H1 (cell line): ENCODE results near the gene BAG1. TPM values are rescaled to one million over a fixed set of nuclear protein-coding genes. Genes with fewer than 3 reads are reported as not detected.

Source experiments
- CTCF ChIA-PET: fragments of 300-600 bp; sonication (Branson Sonifier 250); formaldehyde crosslinking; loops from one replicate; lab custom pipeline; 2021; ENCODE audit not compliant: partially characterized antibody; lab: Charles Lee
- POLR2A ChIA-PET: fragments of 300-600 bp; sonication (Branson Sonifier 250); formaldehyde crosslinking; loops from one replicate; lab custom pipeline; 2021; ENCODE audit warnings: inconsistent platforms; ENCODE audit not compliant: partially characterized antibody; lab: Charles Lee
- DNase-seq, 2 experiments: peaks; one replicate each; pipeline versions ENCODE4 v3.0.0 to v3.0.0-alpha.2; 2010 to 2022; ENCODE audit warnings: low spot score in 2 of 2, low read depth in 1 of 2, mixed read lengths in 1 of 2
- FAIRE-seq: peaks from 2 replicates; lab custom pipeline; 2011; peaks lifted over from hg19 to GRCh38; lab: Jason Lieb, UNC
- H2AFZ ChIP-seq: 2 replicates; pipeline ENCODE4 v1.8.1; 2012; ENCODE audit warnings: low read length, inconsistent platforms
- H2AK5ac ChIP-seq: 2 replicates; pipeline ENCODE4 v1.6.1; 2013; ENCODE audit warnings: low read depth, low read length
- H2BK120ac ChIP-seq: replicated peaks from 2 replicates; pipeline ENCODE3; 2013; ENCODE audit warnings: low read depth, low read length, inconsistent platforms
- H2BK12ac ChIP-seq: 2 replicates; pipeline ENCODE4 v1.6.1; 2013; ENCODE audit warnings: low read depth, low read length
- H2BK15ac ChIP-seq: 2 replicates; pipeline ENCODE4 v1.6.1; 2013; ENCODE audit warnings: low read length
- H2BK20ac ChIP-seq: 2 replicates; pipeline ENCODE4 v1.6.1; 2013; ENCODE audit warnings: low read length
- H2BK5ac ChIP-seq: 2 replicates; pipeline ENCODE4 v1.6.1; 2013; ENCODE audit warnings: low read depth, low read length
- H3K14ac ChIP-seq: 2 replicates; pipeline ENCODE4 v1.6.1; 2013; ENCODE audit warnings: inconsistent platforms; ENCODE audit not compliant: insufficient read length
- H3K18ac ChIP-seq: 2 replicates; pipeline ENCODE4 v1.6.1; 2013; ENCODE audit warnings: low read length; ENCODE audit errors: extremely low read depth
- H3K23ac ChIP-seq: 2 replicates; pipeline ENCODE4 v1.6.1; 2013; ENCODE audit warnings: inconsistent platforms; ENCODE audit not compliant: insufficient read length
- H3K23me2 ChIP-seq: 2 replicates; pipeline ENCODE4 v1.6.1; 2013; ENCODE audit warnings: low read depth, low read length
- H3K27ac ChIP-seq: 2 replicates; pipeline ENCODE4 v1.6.1; 2011; ENCODE audit warnings: low read depth, low read length, inconsistent platforms
- H3K27me3 ChIP-seq, 4 experiments: replicated peaks in 1 of 4; 1 replicate in 1 of 4; 2 replicates in 3 of 4; pipeline versions ENCODE4 v1.6.1 to v1.8.1; 2011 to 2013; ENCODE audit warnings: low read length in 3 of 4, mild to moderate bottlenecking in 3 of 4, inconsistent platforms in 2 of 4, mixed read lengths in 2 of 4, moderate library complexity in 1 of 4; ENCODE audit not compliant: control insufficient read depth in 3 of 4, insufficient read depth in 3 of 4; ENCODE audit errors: extremely low read depth in 1 of 4
- H3K36me3 ChIP-seq, 4 experiments: 2 replicates each; pipeline versions ENCODE4 v1.6.1 to v1.8.1; 2011 to 2013; ENCODE audit warnings: mild to moderate bottlenecking in 4 of 4, low read length in 3 of 4, moderate library complexity in 2 of 4, control low read depth in 1 of 4, inconsistent platforms in 1 of 4; ENCODE audit not compliant: insufficient read depth in 4 of 4, control insufficient read depth in 2 of 4
- H3K4ac ChIP-seq: replicated peaks from 2 replicates; pipeline ENCODE3; 2013; ENCODE audit warnings: low read length, low read depth, mixed read lengths, inconsistent platforms; ENCODE audit not compliant: insufficient read length
- H3K4me1 ChIP-seq, 4 experiments: replicated peaks in 1 of 4; 1 replicate in 1 of 4; 2 replicates in 3 of 4; pipeline versions ENCODE4 v1.6.1 to v1.8.1; 2011 to 2013; ENCODE audit warnings: low read length in 3 of 4, inconsistent platforms in 2 of 4, mixed read lengths in 1 of 4; ENCODE audit not compliant: insufficient read depth in 4 of 4, control insufficient read depth in 3 of 4
- H3K4me2 ChIP-seq, 2 experiments: 2 replicates each; pipeline versions ENCODE4 v1.6.1 to v1.8.1; 2011 to 2013; ENCODE audit warnings: low read depth in 2 of 2, low read length in 2 of 2, control low read depth in 1 of 2, inconsistent platforms in 1 of 2, mild to moderate bottlenecking in 1 of 2; ENCODE audit not compliant: insufficient read depth in 1 of 2
- H3K4me3 ChIP-seq, 4 experiments: fragments of 200-600, 300-600 bp in 1 of 4; sonication (generic), shearing (Covaris generic), sonication (Bioruptor Twin) in 1 of 4; 2 replicates each; pipeline versions ENCODE4 v1.5.1 to v1.8.1; 2011 to 2016; ENCODE audit warnings: low read length in 4 of 4, low read depth in 3 of 4, control low read depth in 2 of 4, inconsistent platforms in 2 of 4, mild to moderate bottlenecking in 2 of 4, mixed read lengths in 1 of 4, moderate library complexity in 1 of 4; ENCODE audit not compliant: insufficient read depth in 2 of 4; ENCODE audit errors: extremely low read depth in 1 of 4
- H3K56ac ChIP-seq: replicated peaks from 2 replicates; pipeline ENCODE3; 2013; ENCODE audit warnings: low read depth, mild to moderate bottlenecking, mixed read lengths, low read length, inconsistent platforms; ENCODE audit not compliant: insufficient read length
- H3K79me1 ChIP-seq: 2 replicates; pipeline ENCODE4 v1.6.1; 2013; ENCODE audit warnings: low read depth, low read length, control low read depth
- H3K79me2 ChIP-seq, 2 experiments: 2 replicates each; pipeline versions ENCODE4 v1.6.1 to v1.8.1; 2012 to 2013; ENCODE audit warnings: low read length in 2 of 2, mild to moderate bottlenecking in 2 of 2, inconsistent platforms in 1 of 2; ENCODE audit not compliant: insufficient read depth in 2 of 2, control insufficient read depth in 1 of 2
- H3K9ac ChIP-seq, 4 experiments: replicated peaks in 1 of 4; 1 replicate in 1 of 4; 2 replicates in 3 of 4; pipeline versions ENCODE4 v1.6.1 to v1.8.1; 2011 to 2013; ENCODE audit warnings: low read depth in 3 of 4, low read length in 3 of 4, control low read depth in 2 of 4, mild to moderate bottlenecking in 2 of 4, moderate library complexity in 2 of 4, inconsistent platforms in 1 of 4; ENCODE audit errors: extremely low read depth in 1 of 4
- H3K9me3 ChIP-seq, 2 experiments: 2 replicates each; pipeline versions ENCODE4 v1.6.1 to v1.8.1; 2012 to 2013; ENCODE audit warnings: mild to moderate bottlenecking in 2 of 2, moderate library complexity in 2 of 2, control low read depth in 1 of 2, inconsistent platforms in 1 of 2, low read depth in 1 of 2, low read length in 1 of 2, mixed read lengths in 1 of 2; ENCODE audit not compliant: insufficient read depth in 2 of 2
- H4K20me1 ChIP-seq, 2 experiments: replicated peaks in 1 of 2; 2 replicates each; pipeline versions ENCODE3 to v1.8.1; 2011 to 2013; ENCODE audit warnings: inconsistent platforms in 2 of 2, low read length in 2 of 2, mild to moderate bottlenecking in 1 of 2; ENCODE audit not compliant: insufficient read depth in 2 of 2, control insufficient read depth in 1 of 2
- H4K5ac ChIP-seq: 2 replicates; pipeline ENCODE4 v1.6.1; 2013; ENCODE audit warnings: low read length, low read depth, mixed read lengths, inconsistent platforms; ENCODE audit not compliant: insufficient read length
- H4K8ac ChIP-seq: 2 replicates; pipeline ENCODE4 v1.8.0; 2013; ENCODE audit warnings: mild to moderate bottlenecking, moderate library complexity, low read length, inconsistent platforms; ENCODE audit not compliant: insufficient read depth; ENCODE audit errors: extremely low read depth
- H4K91ac ChIP-seq: replicated peaks from 2 replicates; pipeline ENCODE3; 2013; ENCODE audit warnings: low read length, mixed read lengths, inconsistent platforms; ENCODE audit not compliant: insufficient read length
- ASH2L ChIP-seq: fragments of 200-600, 300-600 bp; sonication (generic); IDR thresholded peaks from one replicate; pipeline ENCODE4 v1.7.1; 2017; ENCODE audit warnings: low read length
- CHD2 ChIP-seq: IDR thresholded peaks from 2 replicates; pipeline ENCODE4 v1.6.1; 2012; ENCODE audit warnings: low read length, improper control_type of control experiment
- GTF2F1 ChIP-seq: IDR thresholded peaks from 2 replicates; pipeline ENCODE4 v1.6.1; 2012; ENCODE audit warnings: low read depth, low read length, improper control_type of control experiment, borderline replicate concordance
- HDAC6 ChIP-seq: IDR thresholded peaks from one replicate; pipeline ENCODE4 v1.7.1; 2012; ENCODE audit warnings: low read depth, mild to moderate bottlenecking, inconsistent platforms, low read length, moderate library complexity
- KDM4A ChIP-seq: IDR thresholded peaks from one replicate; pipeline ENCODE4 v1.7.1; 2012; ENCODE audit warnings: low read depth, mild to moderate bottlenecking, moderate library complexity, low read length, inconsistent platforms; ENCODE audit not compliant: severe bottlenecking
- RFX5 ChIP-seq: IDR thresholded peaks from 2 replicates; pipeline ENCODE4 v1.6.1; 2011; ENCODE audit warnings: low read depth, low read length, improper control_type of control experiment, borderline replicate concordance
- SP2 ChIP-seq: IDR thresholded peaks from 2 replicates; pipeline ENCODE4 v1.6.1; 2012; ENCODE audit warnings: mild to moderate bottlenecking, low read length, inconsistent platforms
- SUZ12 ChIP-seq: fragments of 200-600 bp; sonication (generic); IDR thresholded peaks from 2 replicates; pipeline ENCODE4 v1.6.1; 2012; ENCODE audit warnings: mild to moderate bottlenecking, inconsistent platforms, low read length, moderate library complexity, mixed read lengths
- YY1 ChIP-seq: IDR thresholded peaks from 2 replicates; pipeline ENCODE4 v1.6.1; 2011; ENCODE audit warnings: low read depth, mild to moderate bottlenecking, low read length
- ZNF274 ChIP-seq: IDR thresholded peaks from 2 replicates; pipeline ENCODE4 v1.7.0; 2012; ENCODE audit warnings: low read length, borderline replicate concordance; ENCODE audit errors: extremely low read depth
- polyA plus RNA-seq, 7 experiments: library from polyadenylated mRNA; depleted of rRNA in 3 of 7; stranded (reverse) in 5 of 7; unstranded in 2 of 7; fragments of >200 nt in 5 of 7; fragments of 200-250 nt in 2 of 7; gene quantifications; 1 replicate in 5 of 7; 2 replicates in 1 of 7; 4 replicates in 1 of 7; pipeline versions ENCODE4 v1.2.1 to v1.2.3, GENCODE V29; 2011 to 2013; ENCODE audit warnings: missing spikeins in 2 of 7, mixed read lengths in 2 of 7
- total RNA-seq: library from RNA; stranded (reverse); fragmentation: NEBNext Ultra II Directional; extraction: Animal tissue kit (Norgen Biotek cat#: 25700); gene quantifications from 2 replicates; pipeline ENCODE4 v1.2.1, GENCODE V29; 2021

The BAG1 gene
- total and polyA plus RNA-seq, 2 of the 8 experiments (the other 6 are each of a cell fraction or from before 2014, with no cell fraction given), result 14.7 to 59.8 TPM

- Histone ChIP-seq H3K79me1 (0 out of 2 replicates have a peak, but pooled peaks cover 4% of the 10 kb centered on the region), H2AFZ (no peak overlapping the region), H2BK12ac (no peak overlapping the region), H3K27me3 (no peaks in the 10 kb centered on the region), H3K23ac (no peak overlapping the region), H2BK120ac (no peak overlapping the region), H4K91ac (no peak overlapping the region), H4K8ac (no peak overlapping the region), H2BK15ac (no peak overlapping the region), H3K4me3 (no peak overlapping the region), H3K27ac (no peak overlapping the region), H3K56ac (no peak overlapping the region), H3K79me2 (peaks cover 10 to 31% of the 10 kb centered on the region in 2 experiments), H3K4me2 (no peak overlapping the region), H4K5ac (no peak overlapping the region), H3K9me3 (no peaks in the 10 kb centered on the region), H2BK20ac (no peak overlapping the region), H3K23me2 (peaks cover 13% of the 10 kb centered on the region), H4K20me1 (no peaks in the 10 kb centered on the region), H3K9ac (no peak overlapping the region), H3K18ac (no peak overlapping the region), H2BK5ac (no peak overlapping the region), H3K4me1 (peaks cover 0 to 2% (median 2%) of the 10 kb centered on the region in 4 experiments; a peak in 2 of 7 replicates), H3K4ac (no peak overlapping the region), H3K14ac (no peak overlapping the region), H3K36me3 (peaks cover 4 to 37% (median 20%) of the 10 kb centered on the region in 4 experiments), H2AK5ac (no peak overlapping the region)
- ChIA-PET POLR2A (no interaction called here), CTCF (no interaction called here)
- FAIRE-seq (no peak), DNase-seq (no peak)
- no peak for TF ChIP-seq RFX5
- no peak for TF ChIP-seq SP2
- no peak for TF ChIP-seq GTF2F1
- TF ChIP-seq ASH2L, result no peak
- no peak for TF ChIP-seq KDM4A
- no peak for TF ChIP-seq HDAC6
- no peak for TF ChIP-seq SUZ12
- TF ChIP-seq ZNF274, result no peak
- TF ChIP-seq CHD2, result no peak
- no peak for TF ChIP-seq YY1
These were observed 2.8 kb upstream of the BAG1 start for GRCh38 chr9:33267151-33267767.
